Fibroblast of the aortic adventitia (primary cell): Measurements from ENCODE around the gene ZNF143. TPM values are rescaled to one million over a fixed set of nuclear protein-coding genes. Genes with fewer than 3 reads are reported as not detected.

Experiments used
- DNase-seq: peaks from one replicate; pipeline ENCODE4 v3.0.0-alpha.2; 2010; ENCODE audit warnings: low read depth
- H3K4me3 ChIP-seq: 2 replicates; pipeline ENCODE4 v1.5.1; 2011; ENCODE audit warnings: low read depth, mild to moderate bottlenecking, control low read depth, low read length, moderate library complexity
- total RNA-seq: library from RNA; depleted of rRNA; stranded (reverse); fragments of >200 nt; gene quantifications from 2 replicates; pipeline ENCODE4 v1.2.3, GENCODE V29; 2012; ENCODE audit warnings: low replicate concordance
- TF ChIP-seq, protein P1 (sequence below): IDR thresholded peaks from 2 replicates; pipeline ENCODE4 v1.5.1; 2011; ENCODE audit warnings: mild to moderate bottlenecking, low read length, control low read depth, inconsistent platforms; ENCODE audit not compliant: insufficient read depth

ZNF143 gene
- total RNA-seq, 1 donor: 24.9 TPM

DNA sequence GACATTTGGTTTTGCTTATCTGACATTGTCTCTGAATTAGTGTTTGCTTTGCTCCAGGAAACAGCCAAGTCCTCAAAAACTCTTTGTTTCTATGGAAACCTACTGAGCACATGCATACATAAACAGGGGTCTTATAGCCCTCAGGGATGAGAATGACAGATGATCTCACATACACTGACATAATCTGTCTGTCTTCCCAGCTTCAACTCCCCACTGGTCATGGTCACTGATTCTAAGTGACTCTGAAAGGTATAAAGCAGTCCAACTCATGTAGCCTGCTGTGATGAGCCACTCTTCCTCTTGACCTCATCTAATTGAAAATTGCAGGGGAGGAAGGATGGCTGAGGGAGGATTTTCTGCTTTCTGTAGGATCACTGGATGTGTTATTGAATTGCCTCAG is 12.6 kb downstream of the ZNF143 start:
- TF ChIP-seq, protein P1, sequence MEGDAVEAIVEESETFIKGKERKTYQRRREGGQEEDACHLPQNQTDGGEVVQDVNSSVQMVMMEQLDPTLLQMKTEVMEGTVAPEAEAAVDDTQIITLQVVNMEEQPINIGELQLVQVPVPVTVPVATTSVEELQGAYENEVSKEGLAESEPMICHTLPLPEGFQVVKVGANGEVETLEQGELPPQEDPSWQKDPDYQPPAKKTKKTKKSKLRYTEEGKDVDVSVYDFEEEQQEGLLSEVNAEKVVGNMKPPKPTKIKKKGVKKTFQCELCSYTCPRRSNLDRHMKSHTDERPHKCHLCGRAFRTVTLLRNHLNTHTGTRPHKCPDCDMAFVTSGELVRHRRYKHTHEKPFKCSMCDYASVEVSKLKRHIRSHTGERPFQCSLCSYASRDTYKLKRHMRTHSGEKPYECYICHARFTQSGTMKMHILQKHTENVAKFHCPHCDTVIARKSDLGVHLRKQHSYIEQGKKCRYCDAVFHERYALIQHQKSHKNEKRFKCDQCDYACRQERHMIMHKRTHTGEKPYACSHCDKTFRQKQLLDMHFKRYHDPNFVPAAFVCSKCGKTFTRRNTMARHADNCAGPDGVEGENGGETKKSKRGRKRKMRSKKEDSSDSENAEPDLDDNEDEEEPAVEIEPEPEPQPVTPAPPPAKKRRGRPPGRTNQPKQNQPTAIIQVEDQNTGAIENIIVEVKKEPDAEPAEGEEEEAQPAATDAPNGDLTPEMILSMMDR: no peak
- H3K4me3 ChIP-seq: no peak overlapping the region

DNA sequence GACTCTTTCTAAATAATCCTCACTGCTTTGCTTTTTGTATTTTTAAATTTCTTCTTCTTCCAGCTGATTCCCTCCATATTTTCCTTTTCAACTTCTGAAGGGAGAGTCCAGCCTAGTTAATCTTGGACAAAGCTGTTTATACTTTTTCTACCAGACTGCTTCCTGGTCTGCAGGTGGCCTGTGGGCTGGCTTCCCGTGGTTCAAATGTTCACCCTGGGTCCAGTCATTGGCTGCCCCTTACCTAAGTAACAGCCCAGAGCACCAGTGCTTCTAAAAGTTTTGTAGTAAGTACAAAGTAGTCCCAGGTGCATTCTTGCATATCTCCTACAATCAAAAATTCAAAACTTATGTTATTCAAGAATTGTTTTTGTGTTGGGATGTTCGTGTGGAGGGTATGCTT is 19.1 kb downstream of the ZNF143 start:
- TF ChIP-seq, protein P1: no peak
- DNase-seq: no peak

More for the DNA sequence above, 12.6 kb downstream of the ZNF143 start:
- DNase-seq: no peak

DNA sequence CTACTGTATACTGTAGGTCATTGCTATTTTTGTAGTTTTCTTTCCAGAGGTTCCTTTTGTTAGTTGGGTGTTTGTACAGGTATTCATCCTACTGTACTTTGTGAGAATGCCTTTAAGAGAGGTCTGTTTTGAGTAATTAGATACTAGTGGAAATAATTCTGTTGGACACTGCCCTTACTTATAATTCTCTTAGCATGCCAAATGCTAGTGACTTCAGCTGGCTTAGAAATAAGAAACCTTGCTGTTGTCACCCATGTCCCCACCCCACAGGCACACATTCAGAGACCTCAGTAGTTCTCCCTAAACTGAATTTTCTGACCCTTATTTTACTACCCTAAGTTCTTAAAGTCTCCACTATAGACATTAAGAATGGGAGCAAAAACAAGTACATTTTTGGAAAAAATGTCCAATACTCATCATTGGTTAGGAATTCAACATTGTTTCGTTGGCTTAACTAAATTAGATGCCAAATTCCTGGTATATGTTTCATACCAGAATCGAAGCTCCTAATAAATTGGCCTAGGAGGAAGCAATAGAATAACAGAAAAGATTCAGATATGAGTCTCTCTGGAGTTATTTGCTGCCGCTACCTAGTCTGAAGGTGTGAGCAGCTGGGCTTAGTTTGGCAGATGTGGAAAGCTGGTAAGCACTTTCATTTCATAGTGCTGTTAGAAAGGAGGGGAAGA is 28.4 kb downstream of the ZNF143 start:
- peak; percentile 84 for DNase-seq
- TF ChIP-seq, protein P1: no peak
- peak overlapping the region; percentile 27 for H3K4me3 ChIP-seq

More for the DNA sequence above, 19.1 kb downstream of the ZNF143 start:
- H3K4me3 ChIP-seq: no peak overlapping the region

DNA sequence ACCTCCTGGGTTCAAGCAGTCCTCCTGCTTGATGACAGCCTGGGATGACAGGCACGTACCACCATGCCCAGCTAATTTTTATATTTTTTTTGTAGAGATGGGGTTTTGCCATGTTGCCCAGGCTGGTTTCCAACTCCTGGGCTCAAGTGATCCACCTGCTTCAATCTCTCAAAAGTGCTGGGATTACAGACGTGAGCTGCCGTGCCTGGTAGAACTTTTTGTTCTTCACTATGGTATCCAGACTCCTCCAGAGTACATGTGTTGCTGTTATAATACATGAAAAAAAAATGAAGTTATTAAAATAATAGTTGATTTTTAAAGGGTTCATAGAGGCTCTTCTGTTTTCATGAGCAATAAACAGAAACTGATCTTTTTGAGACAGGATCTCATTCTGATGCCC is 29.6 kb downstream of the ZNF143 start:
- no peak for DNase-seq
- TF ChIP-seq, protein P1: no peak
- H3K4me3 ChIP-seq: no peak overlapping the region

DNA sequence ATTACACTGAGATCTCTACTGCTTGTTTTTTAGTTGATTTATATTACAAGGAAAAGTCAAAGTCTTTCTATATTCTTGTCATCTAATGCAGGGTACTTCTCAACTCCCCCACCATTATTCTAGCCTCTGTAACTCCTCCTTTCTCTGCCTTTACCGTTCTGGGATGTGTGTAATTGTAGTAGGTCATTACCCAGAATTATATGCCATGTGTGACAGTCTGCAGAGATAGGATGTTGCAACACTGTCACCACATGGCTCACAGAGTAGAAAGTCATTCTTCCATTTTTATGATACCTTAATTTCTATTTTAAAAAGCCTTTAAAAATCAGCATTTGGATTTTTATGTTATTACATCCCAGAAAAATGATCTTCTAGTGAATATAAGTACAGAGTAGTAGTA is 32.7 kb downstream of the ZNF143 start:
- no peak for DNase-seq
- H3K4me3 ChIP-seq: no peak overlapping the region
- TF ChIP-seq, protein P1: no peak

DNA sequence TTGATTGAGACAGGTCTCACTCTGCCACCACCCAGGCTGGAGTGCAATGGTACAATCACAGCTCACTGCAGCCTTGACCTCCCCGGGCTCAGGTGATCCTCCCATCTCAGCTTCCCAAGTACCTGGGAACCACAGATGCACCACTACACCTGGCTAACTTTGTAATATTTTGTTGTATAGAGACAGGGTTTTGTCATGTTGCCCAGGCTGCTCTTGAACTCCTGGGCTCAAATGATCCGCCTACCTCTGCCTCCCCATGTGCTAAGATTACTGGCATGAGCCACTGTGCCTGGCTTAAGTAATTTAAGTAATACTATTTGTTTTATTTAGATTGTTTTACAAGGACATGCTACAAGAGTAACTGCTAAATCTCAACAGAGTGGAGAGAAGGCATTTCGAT is 33.5 kb downstream of the ZNF143 start:
- TF ChIP-seq, protein P1: no peak
- DNase-seq: no peak
- H3K4me3 ChIP-seq: no peak overlapping the region
